ENCODE data around the gene AHNAK.
"Not testable (repeated sequence)": the region's sequence is repeated elsewhere in the genome, so short reads cannot be mapped to it uniquely, and the experiment has no call there.

Gene AHNAK

GRCh38 chr11:62532096-62532495 is 14.5 kb downstream of the AHNAK start:
- DNase-seq: no peak

DNA sequence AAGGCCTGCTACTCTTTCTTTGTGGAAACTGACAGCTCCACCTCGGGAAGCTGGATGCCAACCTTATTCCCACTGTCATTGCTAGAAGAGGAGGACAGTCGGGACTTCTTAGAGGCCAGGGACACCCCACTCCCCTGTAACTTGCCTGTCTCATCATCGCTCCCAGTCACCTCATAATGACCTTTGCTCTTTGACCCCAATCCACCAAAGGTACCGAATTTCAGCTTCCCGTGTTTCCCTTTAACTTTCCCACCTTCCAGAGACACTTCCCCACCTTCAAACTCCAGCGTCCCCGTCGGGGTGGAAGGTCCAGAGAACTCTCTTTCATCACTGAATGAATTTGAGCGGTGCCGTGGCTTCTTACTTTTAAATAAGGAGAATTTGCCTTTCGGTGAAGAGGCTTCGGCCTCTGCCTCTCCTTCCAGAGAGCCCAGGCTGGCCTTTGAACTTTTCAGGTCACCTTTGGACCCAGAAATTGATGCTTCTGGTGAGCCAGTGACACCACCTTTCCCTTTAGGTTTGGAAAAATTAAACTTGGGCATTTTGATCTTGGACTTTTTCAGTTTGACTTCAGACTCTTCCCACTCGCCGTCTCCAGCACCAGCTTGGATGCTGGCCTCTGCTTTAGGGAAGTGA is 29.8 kb downstream of the AHNAK start:
- no peak for DNase-seq

GRCh38 chr11:62514151-62514550 is 32.5 kb downstream of the AHNAK start:
- no peak for DNase-seq

- no peak for DNase-seq
These were observed 33.0 kb downstream of the AHNAK start for GRCh38 chr11:62513626-62514025.

DNA sequence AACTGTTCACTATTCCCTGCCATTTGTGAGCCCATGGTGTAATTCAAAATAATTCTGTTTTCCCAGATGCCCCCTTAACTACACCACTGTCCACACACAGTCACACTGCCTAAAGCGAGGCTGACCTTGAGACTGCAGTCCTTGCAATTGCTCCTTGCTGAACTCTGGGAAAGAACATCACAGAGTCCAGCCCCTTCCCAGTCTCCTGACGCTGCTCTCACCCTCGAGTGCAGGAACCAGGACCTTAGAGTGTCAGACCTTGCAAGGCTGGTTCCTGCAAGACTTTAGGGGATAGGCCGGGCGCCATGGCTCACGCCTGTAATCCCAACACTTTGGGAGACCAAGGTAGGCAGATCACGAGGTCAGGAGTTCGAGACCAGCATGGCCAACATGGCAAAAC is 33.6 kb downstream of the AHNAK start:
- no peak for DNase-seq

GRCh38 chr11:62508336-62509058 is 38.1 kb downstream of the AHNAK start:
- no peak for DNase-seq

DNA sequence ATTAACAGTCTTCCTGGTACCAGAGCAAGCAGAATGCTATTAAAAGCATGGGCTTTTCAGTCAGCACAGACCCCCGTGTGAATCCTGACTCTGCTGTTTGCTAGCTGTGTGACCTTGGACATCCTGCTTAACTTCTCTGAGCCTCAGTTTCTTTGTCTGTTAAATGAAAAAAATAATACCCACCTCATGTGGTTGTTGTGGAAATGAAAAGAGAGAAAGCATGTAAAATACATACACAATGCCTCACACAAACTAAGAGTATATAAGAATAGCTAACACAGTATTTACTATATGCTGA is 39.5 kb downstream of the AHNAK start:
- no peak for DNase-seq

GRCh38 chr11:62506413-62507124 is 40.0 kb downstream of the AHNAK start:
- DNase-seq: no peak

GRCh38 chr11:62505440-62506091 is 41.0 kb downstream of the AHNAK start:
- DNase-seq: no peak

GRCh38 chr11:62505059-62505439 is 41.6 kb downstream of the AHNAK start:
- no peak for DNase-seq

DNA sequence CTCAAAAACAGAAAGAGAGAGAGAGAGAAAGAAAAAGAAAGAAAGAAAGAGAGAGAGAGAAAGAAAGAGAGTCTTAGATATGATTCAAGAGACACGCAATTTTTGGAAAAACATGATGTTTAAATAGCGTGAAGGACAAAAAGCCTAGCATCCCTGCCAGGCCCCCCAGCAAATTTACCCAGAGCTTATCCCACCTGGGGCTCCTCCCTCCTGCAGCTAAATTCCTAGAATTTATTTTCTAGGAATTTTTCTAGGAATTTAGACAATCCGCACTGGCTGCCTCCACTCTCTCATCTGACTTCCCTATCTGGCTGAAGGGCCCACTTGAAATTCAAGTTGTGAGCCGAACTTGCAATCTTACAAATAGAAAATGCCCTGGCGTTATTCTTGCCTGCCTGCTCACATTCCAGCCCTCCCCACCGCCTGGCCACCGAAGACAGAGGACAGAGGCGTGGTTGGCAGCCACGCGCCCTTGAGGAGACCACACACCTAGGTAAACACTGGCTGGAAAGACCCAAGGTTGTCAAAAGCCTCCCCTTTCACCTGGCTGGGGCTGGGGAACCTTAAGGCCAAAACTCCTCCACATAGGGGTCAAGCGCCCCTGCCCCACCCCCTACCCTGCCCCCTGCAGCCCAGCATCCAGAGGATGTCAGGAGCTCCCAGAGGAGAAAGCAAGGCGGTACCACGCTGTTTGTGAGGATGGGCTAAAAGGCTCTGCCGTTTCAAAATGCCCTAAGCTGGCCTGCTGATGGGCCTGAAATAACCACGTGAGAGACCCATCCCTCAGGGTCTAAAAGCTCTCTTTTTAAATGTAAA is 42.2 kb downstream of the AHNAK start:
- no peak for DNase-seq

- DNase-seq: no peak
These were observed 44.4 kb downstream of the AHNAK start for GRCh38 chr11:62502030-62502730.

DNA sequence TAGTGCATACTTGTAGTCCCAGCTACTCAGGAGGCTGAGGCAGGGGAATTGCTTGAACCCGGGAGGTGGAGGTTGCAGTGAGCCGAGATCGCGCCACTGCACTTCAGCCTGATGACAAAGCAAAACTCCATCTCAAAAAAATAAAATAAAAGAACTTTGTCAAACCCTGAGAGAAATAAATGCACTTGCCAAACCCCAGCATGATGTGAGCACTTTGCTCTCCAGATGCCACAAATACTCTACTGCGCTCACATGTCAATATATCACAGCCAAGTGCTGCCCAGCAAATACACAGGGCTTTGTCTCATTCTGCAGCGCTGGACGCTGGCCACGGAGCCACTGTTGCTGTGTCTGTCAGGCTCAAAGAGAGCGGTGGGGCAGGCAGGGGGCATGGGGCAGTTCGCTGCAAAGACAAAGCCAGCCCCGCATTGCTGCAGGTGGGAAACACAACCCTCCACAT is 45.1 kb downstream of the AHNAK start:
- no peak for DNase-seq

- no peak for DNase-seq
These were observed 46.0 kb downstream of the AHNAK start for GRCh38 chr11:62500650-62501030.

- DNase-seq: no peak
These were observed 46.5 kb downstream of the AHNAK start for GRCh38 chr11:62499944-62500649.

GRCh38 chr11:62499311-62499943 is 47.2 kb downstream of the AHNAK start:
- not testable (repeated sequence) for DNase-seq

- DNase-seq: no peak
These were observed 47.9 kb downstream of the AHNAK start for GRCh38 chr11:62498492-62499286.

DNA sequence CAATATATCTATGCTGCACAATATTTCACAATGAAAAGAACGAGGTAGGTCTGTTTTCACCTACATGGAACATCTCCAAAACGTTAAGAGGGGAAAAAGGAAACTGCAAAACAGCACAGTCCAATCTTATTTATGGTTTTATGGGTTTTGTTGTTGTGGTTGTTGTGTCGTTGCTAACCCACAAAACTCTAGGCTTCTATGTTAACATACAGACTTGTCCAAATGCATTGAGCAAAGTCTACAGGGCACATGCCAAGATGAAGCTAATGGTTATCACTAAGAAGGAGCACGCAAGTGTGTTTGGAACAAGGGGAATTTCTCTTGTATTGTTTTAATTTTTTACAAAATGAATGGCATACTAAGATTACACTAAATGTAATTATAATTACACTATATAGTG is 48.6 kb downstream of the AHNAK start:
- DNase-seq: no peak

DNA sequence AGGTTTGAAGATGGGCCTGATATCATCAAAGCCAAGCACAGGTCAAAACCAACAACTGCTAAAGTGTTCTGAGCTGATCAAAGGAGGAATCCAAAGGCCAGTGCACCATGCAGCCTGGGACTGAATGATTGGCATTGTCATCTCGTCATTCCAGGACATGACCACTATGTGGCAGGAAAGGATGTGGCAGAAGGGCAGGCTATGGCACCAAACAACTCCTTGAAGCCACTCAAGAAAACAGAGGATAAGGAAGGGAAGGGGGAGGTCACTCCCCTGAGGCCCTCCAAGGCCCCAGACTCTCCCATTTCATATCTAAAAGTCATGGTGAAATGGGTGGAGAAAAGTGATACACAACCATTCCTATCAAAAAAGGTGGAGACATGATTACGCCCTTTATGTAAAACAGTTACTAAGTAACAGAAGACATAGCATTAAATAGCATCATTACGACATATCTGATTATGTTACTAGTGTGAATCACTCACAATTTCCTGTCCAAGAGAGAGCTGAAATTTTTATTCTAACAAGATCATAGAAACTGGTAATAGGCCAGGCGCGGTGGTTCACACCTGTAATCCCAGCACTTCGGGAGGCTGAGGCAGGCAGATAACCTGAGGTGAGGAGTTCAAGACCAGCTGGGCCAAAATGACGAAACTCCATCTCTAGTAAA is 49.3 kb downstream of the AHNAK start:
- DNase-seq: no peak

GRCh38 chr11:62496676-62497075 is 49.9 kb downstream of the AHNAK start:
- no peak for DNase-seq

Measured in activated gamma-delta T cell (primary cell).